SK-N-SH (cell line): Measurements from ENCODE around the gene PIGV. TPM values are rescaled to one million over a fixed set of nuclear protein-coding genes. Genes with fewer than 3 reads are reported as not detected.

Source experiments
- CTCF ChIA-PET: fragments of 300-600, 350-600 bp; formaldehyde crosslinking; extraction: SDS; loops from one replicate; lab custom pipeline; 2021; lab: Yijun Ruan, JAX
- POLR2A ChIA-PET: fragments of 350-600 bp; sonication (Branson Sonifier 250); formaldehyde crosslinking; extraction: SDS; loops from one replicate; lab custom pipeline; 2020; ENCODE audit warnings: antibody characterized with exemption, inconsistent platforms; lab: Yijun Ruan, JAX
- DNase-seq: peaks from one replicate; pipeline ENCODE4 v3.0.0; 2012
- H2AFZ ChIP-seq: fragments of 200-600 bp; sonication (generic); 2 replicates; pipeline ENCODE4 v1.8.1; 2016; ENCODE audit warnings: antibody characterized with exemption, mild to moderate bottlenecking, low read depth
- H3F3A ChIP-seq: fragments of 200-600 bp; sonication (generic); replicated peaks from 2 replicates; pipeline ENCODE3; 2016; ENCODE audit warnings: antibody characterized with exemption, mild to moderate bottlenecking; ENCODE audit not compliant: insufficient read depth
- H3K27ac ChIP-seq, 2 experiments: fragments of 200-500 bp in 1 of 2; fragments of 200-600 bp in 1 of 2; sonication (Bioruptor generic) in 1 of 2; sonication (generic), shearing (Covaris generic) in 1 of 2; 2 replicates each; pipeline versions ENCODE4 v1.5.1 to v1.6.1; 2014 to 2016; ENCODE audit warnings: low read depth in 2 of 2, inconsistent platforms in 1 of 2, low read length in 1 of 2, mild to moderate bottlenecking in 1 of 2, mixed read lengths in 1 of 2
- H3K27me3 ChIP-seq: fragments of 200-600 bp; sonication (generic), shearing (Covaris generic); 2 replicates; pipeline ENCODE4 v1.6.1; 2016; ENCODE audit warnings: mixed run types; ENCODE audit not compliant: insufficient read depth
- H3K36me3 ChIP-seq, 2 experiments: fragments of 200-500 bp in 1 of 2; fragments of 200-600 bp in 1 of 2; sonication (Bioruptor generic) in 1 of 2; sonication (generic) in 1 of 2; replicated peaks in 1 of 2; 2 replicates each; pipeline versions ENCODE3 to v1.5.1; 2014 to 2016; ENCODE audit warnings: low read length in 1 of 2, mild to moderate bottlenecking in 1 of 2; ENCODE audit not compliant: insufficient read depth in 2 of 2, control insufficient read depth in 1 of 2
- H3K4me1 ChIP-seq, 2 experiments: fragments of 200-500 bp in 1 of 2; fragments of 200-600 bp in 1 of 2; sonication (Bioruptor generic) in 1 of 2; sonication (generic), shearing (Covaris generic) in 1 of 2; 2 replicates each; pipeline versions ENCODE4 v1.5.1 to v1.6.1; 2014 to 2016; ENCODE audit warnings: low read depth in 1 of 2, low read length in 1 of 2, mixed run types in 1 of 2; ENCODE audit not compliant: insufficient read depth in 2 of 2, control insufficient read depth in 1 of 2
- H3K4me2 ChIP-seq: fragments of 200-600 bp; sonication (generic), shearing (Covaris generic); 2 replicates; pipeline ENCODE4 v1.6.1; 2017; ENCODE audit warnings: mixed run types
- H3K4me3 ChIP-seq, 2 experiments: fragments of 200-500 bp in 1 of 2; fragments of 200-600 bp in 1 of 2; sonication (Bioruptor generic) in 1 of 2; sonication (generic), shearing (Covaris generic) in 1 of 2; 2 replicates each; pipeline versions ENCODE4 v1.5.1 to v1.8.1; 2014 to 2016; ENCODE audit warnings: low read depth in 2 of 2, inconsistent platforms in 1 of 2, low read length in 1 of 2, mild to moderate bottlenecking in 1 of 2, mixed read lengths in 1 of 2, moderate library complexity in 1 of 2
- H3K79me2 ChIP-seq: fragments of 200-600 bp; sonication (generic); 2 replicates; pipeline ENCODE4 v1.8.1; 2017; ENCODE audit warnings: mild to moderate bottlenecking; ENCODE audit not compliant: insufficient read depth
- H3K9ac ChIP-seq: fragments of 200-600 bp; sonication (generic); 2 replicates; pipeline ENCODE4 v1.6.1; 2017; ENCODE audit warnings: mixed run types
- H3K9me2 ChIP-seq: fragments of 200-600 bp; sonication (generic); 2 replicates; pipeline ENCODE4 v1.6.1; 2017; ENCODE audit warnings: mixed run types
- H3K9me3 ChIP-seq: fragments of 200-600 bp; sonication (generic); 2 replicates; pipeline ENCODE4 v1.6.1; 2017; ENCODE audit warnings: mixed run types, mild to moderate bottlenecking, moderate library complexity
- H4K20me1 ChIP-seq: fragments of 200-600 bp; sonication (generic); 2 replicates; pipeline ENCODE4 v1.6.1; 2017; ENCODE audit warnings: mild to moderate bottlenecking, mixed run types; ENCODE audit not compliant: insufficient read depth
- ELF1 ChIP-seq: IDR thresholded peaks from 2 replicates; pipeline ENCODE4 v1.4.0; 2012
- EZH2phosphoT487 ChIP-seq: fragments of 200-600 bp; sonication (generic); IDR thresholded peaks from 2 replicates; pipeline ENCODE4 v1.6.1; 2017; ENCODE audit warnings: low read depth, mixed run types, mild to moderate bottlenecking, antibody characterized with exemption, moderate library complexity, borderline replicate concordance
- FOXJ3 ChIP-seq: sonication (generic); formaldehyde crosslinking; IDR thresholded peaks from 2 replicates; pipeline ENCODE4 v1.5.1; 2020; ENCODE audit warnings: mild to moderate bottlenecking, missing genetic modification reagents
- FOXM1 ChIP-seq: IDR thresholded peaks from 2 replicates; pipeline ENCODE4 v1.4.0; 2012; ENCODE audit warnings: low read depth, mild to moderate bottlenecking
- GABPA ChIP-seq: IDR thresholded peaks from 2 replicates; pipeline ENCODE4 v1.4.0; 2012; ENCODE audit warnings: low read depth, mild to moderate bottlenecking
- GATA2 ChIP-seq: sonication (generic); formaldehyde crosslinking; IDR thresholded peaks from 2 replicates; pipeline ENCODE4 v1.5.0; 2020; ENCODE audit warnings: mild to moderate bottlenecking, missing genetic modification reagents
- JUND ChIP-seq: IDR thresholded peaks from 2 replicates; pipeline ENCODE4 v1.4.0; 2012
- MAX ChIP-seq: IDR thresholded peaks from 2 replicates; pipeline ENCODE4 v1.4.0; 2012; ENCODE audit warnings: low read depth
- MXI1 ChIP-seq: IDR thresholded peaks from 2 replicates; pipeline ENCODE4 v1.6.1; 2012; ENCODE audit warnings: mild to moderate bottlenecking, low read depth, low read length, improper control_type of control experiment
- NFIC ChIP-seq: IDR thresholded peaks from 2 replicates; pipeline ENCODE4 v1.4.0; 2012; ENCODE audit warnings: borderline replicate concordance
- PBX3 ChIP-seq: IDR thresholded peaks from 2 replicates; pipeline ENCODE4; 2012
- RCOR1 ChIP-seq: fragments of 150-350 bp; IDR thresholded peaks from 2 replicates; pipeline ENCODE4 v1.6.1; 2017; ENCODE audit warnings: antibody characterized with exemption, low read length
- REST ChIP-seq: IDR thresholded peaks from 2 replicates; pipeline ENCODE4 v1.6.1; 2012; ENCODE audit warnings: mild to moderate bottlenecking, low read depth, low read length, moderate library complexity
- RFX5 ChIP-seq: IDR thresholded peaks from 2 replicates; pipeline ENCODE4 v1.6.1; 2012; ENCODE audit warnings: mild to moderate bottlenecking, improper control_type of control experiment, low read length
- RXRA ChIP-seq: IDR thresholded peaks from 2 replicates; pipeline ENCODE4 v1.4.0; 2012; ENCODE audit warnings: low read depth, mild to moderate bottlenecking, borderline replicate concordance
- SIN3A ChIP-seq: IDR thresholded peaks from 2 replicates; pipeline ENCODE4 v1.6.1; 2012; ENCODE audit warnings: low read depth, mild to moderate bottlenecking, low read length, moderate library complexity, borderline replicate concordance
- SMC3 ChIP-seq: IDR thresholded peaks from 2 replicates; pipeline ENCODE4 v1.6.1; 2012; ENCODE audit warnings: low read depth, low read length, improper control_type of control experiment
- TEAD4 ChIP-seq: IDR thresholded peaks from 2 replicates; pipeline ENCODE4 v1.4.0; 2012; ENCODE audit warnings: mild to moderate bottlenecking, borderline replicate concordance; ENCODE audit not compliant: insufficient read depth
- USF2 ChIP-seq: fragments of 150-350 bp; IDR thresholded peaks from 2 replicates; pipeline ENCODE4 v1.6.1; 2017; ENCODE audit warnings: antibody characterized with exemption, low read length, low read depth, borderline replicate concordance
- YY1 ChIP-seq: IDR thresholded peaks from 2 replicates; pipeline ENCODE4 v1.4.0; 2012; ENCODE audit warnings: low read depth, mild to moderate bottlenecking
- WGBS: methylation state at CpG from one replicate; pipeline ENCODE4 v1.1.6; 2017; ENCODE audit warnings: low lambda C conversion rate; 5-methylcytosine and 5-hydroxymethylcytosine counted together
- polyA plus RNA-seq, 3 experiments: library from polyadenylated mRNA; depleted of rRNA; stranded (reverse); fragments of >200 nt; gene quantifications; 2 replicates each; pipeline ENCODE4 v1.2.3, GENCODE V29; 2012

The PIGV gene
- polyA plus RNA-seq, 1 of the 3 experiments (the other 2 are of a cell fraction): 16.5 TPM

- peaks cover 5% of the 10 kb centered on the region in 2 experiments; a peak in 2 of 4 replicates for H3K4me1 ChIP-seq
- DNase-seq: no peak
- no peaks in the 10 kb centered on the region for H3K9me3 ChIP-seq
- no peak overlapping the region for H3K9ac ChIP-seq
- peaks cover 41 to 60% of the 10 kb centered on the region in 2 experiments for H3K36me3 ChIP-seq
- no peaks in the 10 kb centered on the region for H3K27me3 ChIP-seq
- H3F3A ChIP-seq: peaks cover 23% of the 10 kb centered on the region
- no peaks in the 10 kb centered on the region for H3K9me2 ChIP-seq
- TF ChIP-seq FOXM1: no peak
- TF ChIP-seq GATA2 (CRISPR knock-in tag): no peak
- TF ChIP-seq REST: no peak
- TF ChIP-seq GABPA: no peak
- TF ChIP-seq ELF1: no peak
- no peak for TF ChIP-seq NFIC
- TF ChIP-seq EZH2phosphoT487: no peak
- no peak for TF ChIP-seq SIN3A
- no peak for TF ChIP-seq RFX5
- TF ChIP-seq MXI1: no peak
- no peak for TF ChIP-seq FOXJ3 (CRISPR knock-in tag)
- no peak for TF ChIP-seq TEAD4
- no peak for TF ChIP-seq JUND
- no peak for TF ChIP-seq MAX
- no peak for TF ChIP-seq RXRA
- TF ChIP-seq USF2: no peak
- no peak for TF ChIP-seq SMC3
- TF ChIP-seq PBX3: no peak
- TF ChIP-seq RCOR1: no peak
- TF ChIP-seq YY1: no peak
- peaks cover 91% of the 10 kb centered on the region for H3K79me2 ChIP-seq
- H4K20me1 ChIP-seq: peaks cover 10% of the 10 kb centered on the region; the same call in 1 of the 2 replicates
- WGBS: 98% methylated on average over 4 of the region's 4 CpGs
- no peak overlapping the region for H3K27ac ChIP-seq
- no peak overlapping the region for H2AFZ ChIP-seq
- POLR2A ChIA-PET: no interaction called here
- H3K4me2 ChIP-seq: no peak overlapping the region
- no peak overlapping the region for H3K4me3 ChIP-seq
- CTCF ChIA-PET: interaction anchor here (0.7 kb wide), 1 partner anchor 19 kb away, joined by 3 read pairs; no protein-coding TSS in a partner anchor
Observed at GRCh38 chr1:26739329-26739914, 48.3 kb upstream of the PIGV start.
